K562 (cell line): ENCODE data around the gene TRIP10. TPM values are rescaled to one million over a fixed set of nuclear protein-coding genes. Genes with fewer than 3 reads are reported as not detected.
A peak's percentile ranks its signal among the peaks of the same experiment; 100 is the strongest.

Experiments used
- ATF7 ChIP-seq: fragments of 450-650 bp; IDR thresholded peaks from 2 replicates; pipeline ENCODE4 v1.7.1; 2014; ENCODE audit warnings: mild to moderate bottlenecking, moderate library complexity
- CREB1 ChIP-seq, 2 experiments: sonication (generic) in 1 of 2; formaldehyde crosslinking in 1 of 2; IDR thresholded peaks; 2 replicates each; pipeline versions ENCODE4 v1.6.1 to v1.8.0; 2012 to 2022; ENCODE audit warnings: inconsistent platforms in 1 of 2, mild to moderate bottlenecking in 1 of 2, missing genetic modification reagents in 1 of 2, moderate library complexity in 1 of 2
- KLF16 ChIP-seq: IDR thresholded peaks from 2 replicates; pipeline ENCODE4 v1.6.1; 2016; ENCODE audit warnings: antibody characterized with exemption
- LEF1 ChIP-seq: fragments of 450-650 bp; IDR thresholded peaks from 2 replicates; pipeline ENCODE4 v1.6.1; 2016; ENCODE audit warnings: mild to moderate bottlenecking
- NCOA1 ChIP-seq: fragments of 450-650 bp; IDR thresholded peaks from 2 replicates; pipeline ENCODE4 v1.6.1; 2016; ENCODE audit warnings: low read depth
- NR2C2 ChIP-seq, 2 experiments: fragments of 200-800 bp in 1 of 2; sonication (Bioruptor generic) in 1 of 2; sonication (generic) in 1 of 2; formaldehyde crosslinking in 1 of 2; IDR thresholded peaks; 2 replicates each; pipeline versions ENCODE4 v1.6.1 to v1.8.0; 2016 to 2022; ENCODE audit warnings: mild to moderate bottlenecking in 1 of 2, missing compliant biosample characterization in 1 of 2, missing genetic modification characterization in 1 of 2, missing genetic modification reagents in 1 of 2
- OTX1 ChIP-seq: fragments of 450-650 bp; formaldehyde crosslinking; IDR thresholded peaks from 2 replicates; pipeline ENCODE4 v1.4.0; 2022; ENCODE audit warnings: mild to moderate bottlenecking
- PYGO2 ChIP-seq: fragments of 450-650 bp; IDR thresholded peaks from 2 replicates; pipeline ENCODE4 v1.6.1; 2016; ENCODE audit warnings: mild to moderate bottlenecking, missing genetic modification characterization, moderate library complexity, missing compliant biosample characterization
- SIN3A ChIP-seq, 2 experiments: fragments of 150-350 bp in 1 of 2; IDR thresholded peaks; 2 replicates each; pipeline ENCODE4 v1.6.1; 2011 to 2016; ENCODE audit warnings: borderline replicate concordance in 2 of 2, low read depth in 2 of 2, low read length in 2 of 2, mild to moderate bottlenecking in 2 of 2, moderate library complexity in 2 of 2; ENCODE audit not compliant: control insufficient read depth in 1 of 2
- ZBTB40 ChIP-seq, 2 experiments: fragments of 450-650 bp in 1 of 2; sonication (generic) in 1 of 2; formaldehyde crosslinking in 1 of 2; IDR thresholded peaks; 2 replicates each; pipeline versions ENCODE4 v1.7.1 to v1.9.0; 2016 to 2022; ENCODE audit warnings: inconsistent platforms in 1 of 2, mild to moderate bottlenecking in 1 of 2, missing genetic modification reagents in 1 of 2
- ZNF436 ChIP-seq: fragments of 250-450, 450-650 bp; sonication (Bioruptor Pico); formaldehyde crosslinking; IDR thresholded peaks from 2 replicates; pipeline ENCODE4 v1.7.0; 2020; ENCODE audit warnings: mild to moderate bottlenecking
- ZNF695 ChIP-seq: fragments of 450-650 bp; formaldehyde crosslinking; IDR thresholded peaks from 2 replicates; pipeline ENCODE4 v1.4.0; 2020; ENCODE audit warnings: mild to moderate bottlenecking, moderate library complexity
- polyA plus RNA-seq, 8 experiments: library from polyadenylated mRNA; depleted of rRNA in 4 of 8; stranded (reverse) in 5 of 8; unstranded in 3 of 8; fragments of >200 nt; fragmentation: Nextera tagmentation in 2 of 8; fragmentation: Illumina TruSeq in 1 of 8; extraction: Ambion mirVana in 2 of 8; extraction: Trizol in 1 of 8; gene quantifications; 2 replicates each; pipeline versions ENCODE4 v1.2.1 to v1.2.3, GENCODE V29; 2011 to 2014; ENCODE audit warnings: inconsistent platforms in 1 of 8, missing spikeins in 1 of 8
- total RNA-seq, 7 experiments: library from RNA; depleted of rRNA in 6 of 7; stranded (reverse); fragments of >200 nt in 6 of 7; fragmentation: Illumina TruSeq in 2 of 7; extraction: Trizol in 2 of 7; gene quantifications; 2 replicates each; pipeline versions ENCODE4 v1.2.1 to v1.2.3, GENCODE V29; 2011 to 2021; ENCODE audit warnings: low replicate concordance in 1 of 7
- TF ChIP-seq, protein P1 (sequence below): fragments of 450-650 bp; formaldehyde crosslinking; IDR thresholded peaks from 2 replicates; pipeline ENCODE4 v1.4.0; 2020; ENCODE audit warnings: mild to moderate bottlenecking, moderate library complexity
- TF ChIP-seq, protein P2 (sequence below): fragments of 250-450 bp; sonication (Bioruptor Pico); IDR thresholded peaks from 2 replicates; pipeline ENCODE4 v1.8.0; 2022; ENCODE audit warnings: moderate library complexity, mild to moderate bottlenecking, inconsistent platforms

The TRIP10 gene
- total and polyA plus RNA-seq, 9 of the 15 experiments (the other 6 are each of a cell fraction or from before 2014, with no cell fraction given), result 1.2 to 66.8 (median 36.1) TPM

GRCh38 chr19:6736169-6736916 is 3.1 kb upstream of the TRIP10 start (continued):
- no peak for TF ChIP-seq ZNF436
- TF ChIP-seq, protein P1, sequence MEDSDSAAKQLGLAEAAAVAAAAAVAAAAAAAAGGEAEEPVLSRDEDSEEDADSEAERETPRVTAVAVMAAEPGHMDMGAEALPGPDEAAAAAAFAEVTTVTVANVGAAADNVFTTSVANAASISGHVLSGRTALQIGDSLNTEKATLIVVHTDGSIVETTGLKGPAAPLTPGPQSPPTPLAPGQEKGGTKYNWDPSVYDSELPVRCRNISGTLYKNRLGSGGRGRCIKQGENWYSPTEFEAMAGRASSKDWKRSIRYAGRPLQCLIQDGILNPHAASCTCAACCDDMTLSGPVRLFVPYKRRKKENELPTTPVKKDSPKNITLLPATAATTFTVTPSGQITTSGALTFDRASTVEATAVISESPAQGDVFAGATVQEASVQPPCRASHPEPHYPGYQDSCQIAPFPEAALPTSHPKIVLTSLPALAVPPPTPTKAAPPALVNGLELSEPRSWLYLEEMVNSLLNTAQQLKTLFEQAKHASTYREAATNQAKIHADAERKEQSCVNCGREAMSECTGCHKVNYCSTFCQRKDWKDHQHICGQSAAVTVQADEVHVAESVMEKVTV (CRISPR knock-in tag), result peak; percentile 47; the same call in 1 of the 2 replicates
- TF ChIP-seq NR2C2 (CRISPR knock-in tag; IDR thresholded peaks at IDR 0.05), result peak; percentile 72
- TF ChIP-seq NR2C2 (tag; IDR thresholded peaks at IDR 0.05), result no peak
- peak in 1 of 2 experiments; percentile 46; a peak in 1 of 4 replicates for TF ChIP-seq SIN3A (IDR thresholded peaks at IDR 0.05; ENCODE audit: borderline replicate concordance in 2 of 2, control insufficient read depth in 1 of 2, low read depth in 2 of 2, low read length in 2 of 2)
- 0 out of 2 replicates have a peak, but pooled peaks have one; percentile 28 for TF ChIP-seq ZBTB40 (IDR thresholded peaks at IDR 0.05)
- TF ChIP-seq ZBTB40 (CRISPR knock-in tag; IDR thresholded peaks at IDR 0.05), result no peak
- peak; percentile 77 for TF ChIP-seq ATF7
- no peak for TF ChIP-seq OTX1 (CRISPR knock-in tag)
- 0 out of 2 replicates have a peak, but pooled peaks have one; percentile 21 for TF ChIP-seq LEF1
- peak; percentile 19; the same call in 1 of the 2 replicates for TF ChIP-seq KLF16
- TF ChIP-seq ZNF695 (CRISPR knock-in tag), result no peak
- TF ChIP-seq, protein P2, sequence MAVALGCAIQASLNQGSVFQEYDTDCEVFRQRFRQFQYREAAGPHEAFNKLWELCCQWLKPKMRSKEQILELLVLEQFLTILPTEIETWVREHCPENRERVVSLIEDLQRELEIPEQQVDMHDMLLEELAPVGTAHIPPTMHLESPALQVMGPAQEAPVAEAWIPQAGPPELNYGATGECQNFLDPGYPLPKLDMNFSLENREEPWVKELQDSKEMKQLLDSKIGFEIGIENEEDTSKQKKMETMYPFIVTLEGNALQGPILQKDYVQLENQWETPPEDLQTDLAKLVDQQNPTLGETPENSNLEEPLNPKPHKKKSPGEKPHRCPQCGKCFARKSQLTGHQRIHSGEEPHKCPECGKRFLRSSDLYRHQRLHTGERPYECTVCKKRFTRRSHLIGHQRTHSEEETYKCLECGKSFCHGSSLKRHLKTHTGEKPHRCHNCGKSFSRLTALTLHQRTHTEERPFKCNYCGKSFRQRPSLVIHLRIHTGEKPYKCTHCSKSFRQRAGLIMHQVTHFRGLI (CRISPR knock-in tag), result no peak
- TF ChIP-seq CREB1 (IDR thresholded peaks at IDR 0.05), result peak; percentile 90
- peak; percentile 76; the same call in 1 of the 2 replicates for TF ChIP-seq CREB1 (CRISPR knock-in tag; IDR thresholded peaks at IDR 0.05)
- TF ChIP-seq NCOA1, result peak; percentile 58
- no peak for TF ChIP-seq PYGO2 (tag)
